Smooth muscle cell (in vitro differentiated cells): ENCODE data around the gene DGKG. TPM values are rescaled to one million over a fixed set of nuclear protein-coding genes. Genes with fewer than 3 reads are reported as not detected.

Experiments used
- DNase-seq: peaks from one replicate; lab custom pipeline; 2025; ENCODE audit not compliant: unreplicated experiment; lab: John Stamatoyannopoulos, UW
- H2AFZ ChIP-seq: fragments of 200-600 bp; sonication (generic); 2 replicates; pipeline ENCODE4 v1.6.0; 2016; ENCODE audit warnings: antibody characterized with exemption, low read depth, mild to moderate bottlenecking
- H3F3A ChIP-seq: fragments of 200-600 bp; sonication (generic); 2 replicates; pipeline ENCODE4 v1.6.0; 2017; ENCODE audit warnings: antibody characterized with exemption, low read depth
- H3K27ac ChIP-seq: fragments of 200-600 bp; sonication (generic); 2 replicates; pipeline ENCODE4 v1.5.1; 2016; ENCODE audit warnings: low read depth, mild to moderate bottlenecking
- H3K27me3 ChIP-seq: fragments of 200-600 bp; sonication (generic); 2 replicates; pipeline ENCODE4 v1.6.1; 2016; ENCODE audit warnings: low read depth, mild to moderate bottlenecking
- H3K36me3 ChIP-seq: fragments of 200-600 bp; sonication (generic); 2 replicates; pipeline ENCODE4 v1.5.1; 2016; ENCODE audit warnings: low read depth
- H3K4me1 ChIP-seq: fragments of 200-600 bp; sonication (generic); 2 replicates; pipeline ENCODE4 v1.5.1; 2016; ENCODE audit warnings: low read depth
- H3K4me2 ChIP-seq: fragments of 200-600 bp; sonication (generic); 2 replicates; pipeline ENCODE4 v1.6.0; 2016; ENCODE audit warnings: mild to moderate bottlenecking
- H3K4me3 ChIP-seq: fragments of 200-600 bp; sonication (generic); 2 replicates; pipeline ENCODE4 v1.5.1; 2016; ENCODE audit warnings: mild to moderate bottlenecking
- H3K79me2 ChIP-seq: fragments of 200-600 bp; sonication (generic); 2 replicates; pipeline ENCODE4 v1.6.0; 2016; ENCODE audit warnings: low read depth, mild to moderate bottlenecking
- H3K9ac ChIP-seq: fragments of 200-600 bp; sonication (generic); 2 replicates; pipeline ENCODE4 v1.6.0; 2016; ENCODE audit warnings: low read depth
- H3K9me3 ChIP-seq: fragments of 200-600 bp; sonication (generic); replicated peaks from 2 replicates; pipeline ENCODE4 v1.5.1; 2016; ENCODE audit warnings: low read depth
- H4K20me1 ChIP-seq: fragments of 200-600 bp; sonication (generic); 2 replicates; pipeline ENCODE4 v1.6.0; 2016; ENCODE audit warnings: low read depth
- WGBS: methylation state at CpG from one replicate; pipeline ENCODE4 v1.1.7; 2016; ENCODE audit warnings: low lambda C conversion rate; 5-methylcytosine and 5-hydroxymethylcytosine counted together
- polyA plus RNA-seq: library from polyadenylated mRNA; unstranded; fragments of >200 nt; fragmentation: Nextera tagmentation; extraction: Ambion mirVana; gene quantifications from 2 replicates; pipeline ENCODE4 v1.2.1, GENCODE V29; 2016
- total RNA-seq: library from RNA; depleted of rRNA; stranded (reverse); fragments of >200 nt; gene quantifications from 2 replicates; pipeline ENCODE4 v1.2.3, GENCODE V29; 2014
- TF ChIP-seq, protein P1 (sequence below): fragments of 200-600 bp; sonication (generic); IDR thresholded peaks from 2 replicates; pipeline ENCODE4 v1.5.1; 2017; ENCODE audit warnings: borderline replicate concordance, mild to moderate bottlenecking, antibody characterized with exemption; ENCODE audit not compliant: insufficient read depth, poor library complexity, severe bottlenecking

Gene DGKG
- total and polyA plus RNA-seq, 2 experiments from 2014 or later = 0.64 TPM; not detected in 1

DNA sequence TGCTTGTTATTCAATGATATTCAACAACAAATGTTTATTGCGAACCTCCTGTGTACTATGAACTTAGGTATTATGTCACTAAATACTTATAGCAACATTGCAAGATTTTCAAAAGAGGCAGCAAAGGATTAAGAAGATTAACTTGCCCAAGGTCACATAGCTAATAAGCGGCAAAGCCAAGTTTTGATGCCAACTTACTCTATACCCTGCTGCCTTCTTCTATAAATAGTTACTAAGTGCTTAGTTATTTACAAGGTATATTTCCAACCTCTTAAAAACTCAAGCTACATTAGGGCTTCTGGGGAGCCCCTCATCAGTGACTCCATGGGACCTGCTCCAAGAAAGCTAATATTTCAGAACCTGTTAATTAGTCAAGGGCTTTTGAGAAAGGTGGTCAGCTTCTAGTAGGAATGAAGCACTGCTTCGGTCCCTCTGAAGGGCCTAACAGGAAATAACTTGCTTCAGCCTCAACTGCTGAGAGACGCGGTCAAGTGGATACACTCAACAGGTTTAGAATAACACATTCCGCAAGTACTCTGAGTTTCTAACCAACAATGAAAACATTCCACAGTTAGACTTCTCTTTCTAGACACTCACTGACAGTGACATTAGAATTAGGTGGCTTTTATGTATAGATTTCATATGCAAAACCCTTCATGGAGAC, 125.5 kb downstream of the DGKG start:
- Histone ChIP-seq H3K27ac (no peak overlapping the region), H3K4me2 (no peak overlapping the region), H3K27me3 (no peaks in the 10 kb centered on the region), H4K20me1 (no peaks in the 10 kb centered on the region), H3K36me3 (no peaks in the 10 kb centered on the region), H3K4me3 (no peak overlapping the region), H3K9me3 (no peaks in the 10 kb centered on the region), H3F3A (no peaks in the 10 kb centered on the region), H2AFZ (no peak overlapping the region), H3K79me2 (no peaks in the 10 kb centered on the region), H3K9ac (no peak overlapping the region), H3K4me1 (no peaks in the 10 kb centered on the region)
- WGBS = 92% methylated on average over 6 of the region's 6 CpGs
- TF ChIP-seq, protein P1, sequence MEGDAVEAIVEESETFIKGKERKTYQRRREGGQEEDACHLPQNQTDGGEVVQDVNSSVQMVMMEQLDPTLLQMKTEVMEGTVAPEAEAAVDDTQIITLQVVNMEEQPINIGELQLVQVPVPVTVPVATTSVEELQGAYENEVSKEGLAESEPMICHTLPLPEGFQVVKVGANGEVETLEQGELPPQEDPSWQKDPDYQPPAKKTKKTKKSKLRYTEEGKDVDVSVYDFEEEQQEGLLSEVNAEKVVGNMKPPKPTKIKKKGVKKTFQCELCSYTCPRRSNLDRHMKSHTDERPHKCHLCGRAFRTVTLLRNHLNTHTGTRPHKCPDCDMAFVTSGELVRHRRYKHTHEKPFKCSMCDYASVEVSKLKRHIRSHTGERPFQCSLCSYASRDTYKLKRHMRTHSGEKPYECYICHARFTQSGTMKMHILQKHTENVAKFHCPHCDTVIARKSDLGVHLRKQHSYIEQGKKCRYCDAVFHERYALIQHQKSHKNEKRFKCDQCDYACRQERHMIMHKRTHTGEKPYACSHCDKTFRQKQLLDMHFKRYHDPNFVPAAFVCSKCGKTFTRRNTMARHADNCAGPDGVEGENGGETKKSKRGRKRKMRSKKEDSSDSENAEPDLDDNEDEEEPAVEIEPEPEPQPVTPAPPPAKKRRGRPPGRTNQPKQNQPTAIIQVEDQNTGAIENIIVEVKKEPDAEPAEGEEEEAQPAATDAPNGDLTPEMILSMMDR = no peak
- no peak for DNase-seq

DNA sequence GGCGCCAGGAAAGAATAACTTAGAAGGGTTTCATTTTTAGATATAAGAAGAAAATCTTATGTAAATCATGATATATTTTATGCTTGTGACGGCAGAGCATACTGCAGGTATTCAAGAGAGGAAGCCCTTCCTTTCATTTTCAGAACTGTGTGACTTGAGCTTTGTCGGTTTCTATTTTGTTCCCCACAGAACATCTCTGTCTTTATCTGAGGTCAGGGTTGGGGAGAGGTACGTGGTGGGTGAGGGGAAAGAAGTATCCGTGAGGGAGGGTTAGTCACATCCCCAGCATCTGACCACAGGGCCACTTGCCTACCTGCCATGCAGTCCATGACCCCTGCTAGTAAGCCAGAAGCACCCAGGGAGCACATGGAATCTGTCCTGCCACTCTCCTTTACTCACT, 126.5 kb downstream of the DGKG start:
- TF ChIP-seq, protein P1 = no peak
- Histone ChIP-seq H3K9ac (no peak overlapping the region), H3K4me1 (no peaks in the 10 kb centered on the region), H3F3A (no peaks in the 10 kb centered on the region), H2AFZ (no peak overlapping the region), H3K27ac (no peak overlapping the region), H3K9me3 (no peaks in the 10 kb centered on the region), H3K36me3 (no peaks in the 10 kb centered on the region), H3K27me3 (no peaks in the 10 kb centered on the region), H3K79me2 (no peaks in the 10 kb centered on the region), H3K4me3 (no peak overlapping the region), H4K20me1 (no peaks in the 10 kb centered on the region), H3K4me2 (no peak overlapping the region)
- no peak for DNase-seq
- WGBS = 85% methylated on average over 5 of the region's 5 CpGs

DNA sequence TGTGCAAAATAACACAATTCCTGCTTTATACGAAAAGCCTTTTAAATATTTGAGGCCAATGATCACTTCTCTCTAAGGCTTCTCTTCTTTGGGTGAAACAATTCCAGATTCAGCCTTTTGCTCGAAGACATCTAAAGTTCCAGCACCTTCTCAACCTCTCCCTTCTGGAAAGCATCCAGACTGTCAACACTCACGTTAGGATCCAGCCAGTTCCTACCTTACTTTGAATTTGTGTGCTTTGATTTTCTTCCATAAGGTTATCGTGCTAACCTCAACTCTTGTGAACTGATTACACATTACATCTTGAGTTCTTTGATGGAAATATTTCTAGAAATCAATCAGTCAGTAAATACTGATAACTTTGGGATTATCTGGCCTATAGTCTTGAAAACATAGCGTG, 127.9 kb downstream of the DGKG start:
- Histone ChIP-seq H3F3A (no peaks in the 10 kb centered on the region), H3K36me3 (no peaks in the 10 kb centered on the region), H3K4me1 (no peaks in the 10 kb centered on the region), H4K20me1 (no peaks in the 10 kb centered on the region), H3K4me3 (no peak overlapping the region), H3K27me3 (no peaks in the 10 kb centered on the region), H3K9ac (no peak overlapping the region), H3K27ac (no peak overlapping the region), H2AFZ (no peak overlapping the region), H3K4me2 (no peak overlapping the region), H3K9me3 (no peaks in the 10 kb centered on the region), H3K79me2 (no peaks in the 10 kb centered on the region)
- WGBS = 90% methylated on average over 5 of the region's 5 CpGs
- TF ChIP-seq, protein P1 = no peak
- DNase-seq = no peak

DNA sequence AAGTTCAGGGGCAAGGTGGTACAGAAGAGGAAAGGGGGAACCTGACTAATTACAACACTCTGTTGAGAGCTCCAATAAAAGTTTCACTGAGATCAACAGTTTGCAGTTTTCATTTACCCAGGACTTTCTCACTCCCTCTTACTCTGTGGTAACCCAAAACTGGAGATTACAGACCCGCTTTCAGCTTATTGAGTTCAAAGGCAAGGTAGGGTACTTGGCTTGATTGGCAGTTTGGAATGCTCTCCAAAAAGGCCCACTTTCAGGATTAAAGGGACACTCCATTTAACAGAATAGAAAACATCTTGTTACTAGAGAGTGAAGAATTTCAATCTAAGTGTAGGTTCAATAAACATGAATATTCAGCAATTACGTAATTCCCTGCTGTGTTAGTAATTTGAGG, 135.6 kb downstream of the DGKG start:
- Histone ChIP-seq H3K4me1 (no peaks in the 10 kb centered on the region), H3K27me3 (peaks cover 5% of the 10 kb centered on the region)
- no peak for DNase-seq

More for the DNA sequence above, 135.6 kb downstream of the DGKG start:
- H3K36me3 ChIP-seq = no peaks in the 10 kb centered on the region
- H3F3A ChIP-seq = no peaks in the 10 kb centered on the region
- no peaks in the 10 kb centered on the region for H3K79me2 ChIP-seq
- H3K4me3 ChIP-seq = no peak overlapping the region
- no peaks in the 10 kb centered on the region for H4K20me1 ChIP-seq
- no peaks in the 10 kb centered on the region for H3K9me3 ChIP-seq
- no peak overlapping the region for H2AFZ ChIP-seq
- TF ChIP-seq, protein P1 = no peak
- no peak overlapping the region for H3K27ac ChIP-seq
- WGBS = 95% methylated on average over 2 of the region's 2 CpGs
- no peak overlapping the region for H3K4me2 ChIP-seq
- H3K9ac ChIP-seq = no peak overlapping the region
